Endodermal cell (in vitro differentiated cells): ENCODE measurements around the gene KCNIP3. TPM values are rescaled to one million over a fixed set of nuclear protein-coding genes. Genes with fewer than 3 reads are reported as not detected.
A peak's percentile ranks its signal among the peaks of the same experiment; 100 is the strongest.

Source experiments
- DNase-seq: peaks from one replicate; pipeline ENCODE4 v3.0.0-alpha.2; 2017
- H3K27ac ChIP-seq: 2 replicates; pipeline ENCODE4 v1.5.1; 2013; ENCODE audit warnings: mild to moderate bottlenecking, low read depth, low read length, moderate library complexity
- H3K27me3 ChIP-seq: 2 replicates; pipeline ENCODE4 v1.6.1; 2013; ENCODE audit warnings: mild to moderate bottlenecking, low read length, moderate library complexity; ENCODE audit not compliant: insufficient read depth, control insufficient read depth, poor library complexity, severe bottlenecking
- H3K36me3 ChIP-seq: 2 replicates; pipeline ENCODE4 v1.7.0; 2013; ENCODE audit warnings: mild to moderate bottlenecking, low read length, moderate library complexity; ENCODE audit not compliant: control insufficient read depth, insufficient read depth
- H3K4me1 ChIP-seq: one replicate; pipeline ENCODE4 v1.7.0; 2013; ENCODE audit warnings: low read length; ENCODE audit not compliant: control insufficient read depth, insufficient read depth
- H3K4me3 ChIP-seq: 2 replicates; pipeline ENCODE4 v1.5.1; 2013; ENCODE audit warnings: mild to moderate bottlenecking, low read length, moderate library complexity
- H3K9ac ChIP-seq: 2 replicates; pipeline ENCODE4 v1.6.1; 2013; ENCODE audit warnings: mild to moderate bottlenecking, low read length, moderate library complexity; ENCODE audit not compliant: poor library complexity, severe bottlenecking; ENCODE audit errors: extremely low read depth
- H3K9me3 ChIP-seq: 2 replicates; pipeline ENCODE4 v1.6.1; 2013; ENCODE audit warnings: mild to moderate bottlenecking, low read length, moderate library complexity; ENCODE audit not compliant: control insufficient read depth
- H3K27ac Mint-ChIP-seq: 2 replicates; pipeline ENCODE4 v1.8.0; 2020; ENCODE audit warnings: mixed read lengths
- H3K27me3 Mint-ChIP-seq: 2 replicates; pipeline ENCODE4 v1.8.0; 2021; ENCODE audit warnings: mild to moderate bottlenecking, mixed read lengths; ENCODE audit not compliant: insufficient read depth
- H3K36me3 Mint-ChIP-seq: 2 replicates; pipeline ENCODE4 v1.8.0; 2020; ENCODE audit warnings: low read depth, mixed read lengths
- H3K4me1 Mint-ChIP-seq: 2 replicates; pipeline ENCODE4 v1.8.0; 2020; ENCODE audit warnings: mixed read lengths
- H3K4me3 Mint-ChIP-seq: 2 replicates; pipeline ENCODE4 v1.8.0; 2020; ENCODE audit warnings: mild to moderate bottlenecking, moderate library complexity, mixed read lengths
- H3K9me3 Mint-ChIP-seq: 2 replicates; pipeline ENCODE4 v1.8.0; 2020; ENCODE audit warnings: mild to moderate bottlenecking, mixed read lengths
- WGBS, 2 experiments: methylation state at CpG; one replicate each; pipeline versions ENCODE4 v1.1.5 to v1.1.7; 2013; ENCODE audit warnings: missing lambda C conversion rate in 2 of 2, mixed read lengths in 1 of 2; ENCODE audit not compliant: insufficient coverage in 1 of 2, insufficient read length in 1 of 2; 5-methylcytosine and 5-hydroxymethylcytosine counted together
- total RNA-seq, 2 donors: library from RNA; stranded (reverse); fragmentation: NEBNext Ultra II Directional in 1 of 2; extraction: Animal tissue kit (Norgen Biotek cat#: 25700) in 1 of 2; gene quantifications; 2 replicates in 1 of 2; 3 replicates in 1 of 2; pipeline ENCODE4 v1.2.1, GENCODE V29; 2021
- TF ChIP-seq, protein P1 (sequence below): fragments of 200-600 bp; sonication (generic); conservative IDR thresholded peaks from 2 replicates; pipeline ENCODE4 v1.5.0; 2021; ENCODE audit warnings: antibody characterized with exemption, mild to moderate bottlenecking

KCNIP3 gene
- total RNA-seq, 2 donors from 2014 or later, result 0.26 to 1.3 TPM

DNA sequence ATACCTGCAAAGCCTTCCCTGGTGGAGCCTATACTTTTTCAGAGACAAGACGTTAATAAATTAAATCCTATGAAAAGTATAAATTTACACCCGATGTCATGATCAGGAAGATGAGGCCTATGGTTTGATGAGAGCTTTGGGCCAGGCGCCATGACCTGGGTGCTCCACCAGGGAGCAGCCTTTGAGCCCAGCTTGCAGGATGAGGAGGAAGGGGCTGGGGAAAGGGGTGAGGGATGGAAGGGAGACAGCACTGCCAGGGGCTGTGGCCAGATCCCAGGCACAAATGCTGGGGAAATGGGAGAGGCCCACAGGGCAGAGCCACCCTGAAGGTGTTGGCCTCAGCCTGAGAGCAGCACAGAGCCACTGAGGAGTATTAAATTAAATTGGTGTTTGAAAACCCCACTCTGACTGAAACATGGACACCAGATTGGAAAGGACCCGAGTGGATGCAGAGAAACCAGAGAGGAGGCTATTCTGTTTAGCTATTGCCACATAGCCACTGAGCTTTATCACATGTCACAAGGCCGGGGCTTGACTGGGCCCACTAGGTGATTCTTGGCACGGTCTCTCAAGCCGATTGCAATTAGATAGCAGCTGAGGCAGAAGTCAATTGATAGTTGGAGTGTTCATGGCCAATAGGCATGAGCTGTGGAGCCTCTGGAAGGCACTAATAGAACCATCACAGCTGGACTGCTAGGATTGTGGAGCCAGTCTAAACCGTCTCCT lies 95.7 kb downstream of the KCNIP3 start:
- no peak overlapping the region for H3K4me3 Mint-ChIP-seq
- H3K9me3 Mint-ChIP-seq, result no peaks in the 10 kb centered on the region
- Histone ChIP-seq H3K27ac (no peak overlapping the region), H3K36me3 (no peaks in the 10 kb centered on the region), H3K9ac (no peak overlapping the region), H3K27me3 (no peaks in the 10 kb centered on the region), H3K4me3 (no peak overlapping the region), H3K4me1 (no peaks in the 10 kb centered on the region), H3K9me3 (no peaks in the 10 kb centered on the region)
- WGBS, 2 experiments, result 89 to 92% methylated on average over 5 to 8 of the region's 8 CpGs
- H3K27me3 Mint-ChIP-seq, result peaks cover 52% of the 10 kb centered on the region
- H3K36me3 Mint-ChIP-seq, result no peaks in the 10 kb centered on the region
- DNase-seq, result peak; percentile 75
- TF ChIP-seq, protein P1, sequence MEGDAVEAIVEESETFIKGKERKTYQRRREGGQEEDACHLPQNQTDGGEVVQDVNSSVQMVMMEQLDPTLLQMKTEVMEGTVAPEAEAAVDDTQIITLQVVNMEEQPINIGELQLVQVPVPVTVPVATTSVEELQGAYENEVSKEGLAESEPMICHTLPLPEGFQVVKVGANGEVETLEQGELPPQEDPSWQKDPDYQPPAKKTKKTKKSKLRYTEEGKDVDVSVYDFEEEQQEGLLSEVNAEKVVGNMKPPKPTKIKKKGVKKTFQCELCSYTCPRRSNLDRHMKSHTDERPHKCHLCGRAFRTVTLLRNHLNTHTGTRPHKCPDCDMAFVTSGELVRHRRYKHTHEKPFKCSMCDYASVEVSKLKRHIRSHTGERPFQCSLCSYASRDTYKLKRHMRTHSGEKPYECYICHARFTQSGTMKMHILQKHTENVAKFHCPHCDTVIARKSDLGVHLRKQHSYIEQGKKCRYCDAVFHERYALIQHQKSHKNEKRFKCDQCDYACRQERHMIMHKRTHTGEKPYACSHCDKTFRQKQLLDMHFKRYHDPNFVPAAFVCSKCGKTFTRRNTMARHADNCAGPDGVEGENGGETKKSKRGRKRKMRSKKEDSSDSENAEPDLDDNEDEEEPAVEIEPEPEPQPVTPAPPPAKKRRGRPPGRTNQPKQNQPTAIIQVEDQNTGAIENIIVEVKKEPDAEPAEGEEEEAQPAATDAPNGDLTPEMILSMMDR, result peak; percentile 70
- peaks cover 2% of the 10 kb centered on the region for H3K4me1 Mint-ChIP-seq
- no peak overlapping the region for H3K27ac Mint-ChIP-seq

DNA sequence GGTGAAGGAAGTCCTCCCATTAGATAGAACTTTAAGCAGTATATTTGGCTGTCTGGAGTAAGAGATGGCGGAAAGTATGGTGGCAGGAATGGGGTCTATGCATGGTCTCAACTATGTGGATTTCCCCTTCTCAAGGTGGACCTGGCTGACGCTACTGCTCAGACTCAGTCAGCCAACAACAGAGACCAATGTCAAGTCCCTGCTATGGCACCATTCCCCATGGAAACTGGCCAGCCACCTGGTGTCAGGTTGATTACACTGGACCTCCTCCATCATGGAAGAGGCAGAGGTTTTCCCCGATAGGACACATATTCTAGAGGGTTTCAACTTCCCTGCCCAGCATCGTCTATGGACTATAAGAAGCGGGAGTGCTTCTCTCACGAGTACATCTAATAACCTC lies 96.8 kb downstream of the KCNIP3 start:
- Mint-ChIP-seq H3K27ac (no peak overlapping the region), H3K4me1 (peaks cover 2% of the 10 kb centered on the region), H3K36me3 (no peaks in the 10 kb centered on the region), H3K27me3 (peaks cover 46% of the 10 kb centered on the region), H3K9me3 (no peaks in the 10 kb centered on the region), H3K4me3 (no peak overlapping the region)
- Histone ChIP-seq H3K27me3 (no peaks in the 10 kb centered on the region), H3K36me3 (no peaks in the 10 kb centered on the region), H3K27ac (no peak overlapping the region), H3K9me3 (no peaks in the 10 kb centered on the region), H3K9ac (no peak overlapping the region), H3K4me1 (no peaks in the 10 kb centered on the region), H3K4me3 (no peak overlapping the region)
- 91% methylated on average over 6 of the region's 6 CpGs for WGBS, 2 experiments
- TF ChIP-seq, protein P1, result no peak
- no peak for DNase-seq

DNA sequence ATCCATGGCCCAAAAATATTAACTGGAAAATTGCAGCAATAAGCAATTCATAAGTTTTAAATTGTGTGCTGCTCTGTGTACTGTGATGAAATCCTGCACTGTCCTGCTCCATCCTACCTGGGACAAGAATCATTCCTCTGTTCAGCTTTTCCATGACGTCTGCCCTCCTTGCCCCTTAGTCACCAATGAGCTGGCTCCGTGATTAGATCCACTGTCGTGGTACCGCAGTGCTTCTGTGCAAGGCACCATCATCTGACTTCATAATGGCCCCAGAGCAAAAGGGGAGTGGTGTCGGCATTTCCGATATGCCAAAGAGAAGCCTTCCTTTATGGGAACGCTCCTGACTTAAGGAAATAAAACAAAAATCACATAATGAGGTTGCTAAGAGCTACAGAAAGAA lies 101.9 kb downstream of the KCNIP3 start:
- TF ChIP-seq, protein P1, result no peak
- H3K36me3 ChIP-seq, result no peaks in the 10 kb centered on the region
- no peak overlapping the region for H3K9ac ChIP-seq
- no peak overlapping the region for H3K4me3 Mint-ChIP-seq
- H3K9me3 ChIP-seq, result no peaks in the 10 kb centered on the region
- H3K27ac Mint-ChIP-seq, result no peak overlapping the region
- H3K27me3 ChIP-seq, result no peaks in the 10 kb centered on the region
- no peak overlapping the region for H3K4me3 ChIP-seq
- peaks cover 44% of the 10 kb centered on the region for H3K27me3 Mint-ChIP-seq
- H3K4me1 Mint-ChIP-seq, result peaks cover 7% of the 10 kb centered on the region
- H3K36me3 Mint-ChIP-seq, result no peaks in the 10 kb centered on the region
- DNase-seq, result no peak
- 90 to 92% methylated on average over 7 of the region's 7 CpGs for WGBS, 2 experiments
- peaks cover 2% of the 10 kb centered on the region for H3K4me1 ChIP-seq
- no peaks in the 10 kb centered on the region for H3K9me3 Mint-ChIP-seq
- H3K27ac ChIP-seq, result no peak overlapping the region
